Neuronal stem cell (in vitro differentiated cells): ENCODE data around the gene TRIM7.

Experiments used
- DNase-seq: peaks from one replicate; pipeline ENCODE4 v3.0.0-alpha.2; 2013; ENCODE audit warnings: low spot score
- H2AFZ ChIP-seq: one replicate; pipeline ENCODE4 v1.6.1; 2013; ENCODE audit warnings: mild to moderate bottlenecking, low read length, inconsistent platforms
- H2AK5ac ChIP-seq: 2 replicates; pipeline ENCODE4 v1.6.1; 2013; ENCODE audit warnings: low read depth, mild to moderate bottlenecking, inconsistent platforms, low read length, moderate library complexity, mixed read lengths
- H2BK120ac ChIP-seq: 2 replicates; pipeline ENCODE4 v1.6.1; 2013; ENCODE audit warnings: low read depth, mild to moderate bottlenecking, inconsistent platforms, low read length, moderate library complexity, mixed read lengths
- H2BK12ac ChIP-seq: one replicate; pipeline ENCODE4 v1.6.1; 2013; ENCODE audit warnings: low read length, inconsistent platforms
- H2BK15ac ChIP-seq: 2 replicates; pipeline ENCODE4 v1.6.1; 2013; ENCODE audit warnings: mild to moderate bottlenecking, low read length, inconsistent platforms, mixed read lengths
- H2BK5ac ChIP-seq: one replicate; pipeline ENCODE4 v1.6.1; 2013; ENCODE audit warnings: inconsistent platforms, mild to moderate bottlenecking, low read length, moderate library complexity
- H3K14ac ChIP-seq: one replicate; pipeline ENCODE4 v1.6.1; 2013; ENCODE audit warnings: low read length, inconsistent platforms
- H3K18ac ChIP-seq: 2 replicates; pipeline ENCODE4 v1.6.1; 2013; ENCODE audit warnings: low read length, inconsistent platforms
- H3K23ac ChIP-seq: 2 replicates; pipeline ENCODE4 v1.6.1; 2013; ENCODE audit warnings: low read depth, mild to moderate bottlenecking, mixed read lengths, low read length, inconsistent platforms; ENCODE audit not compliant: poor library complexity
- H3K27ac ChIP-seq: replicated peaks from 3 replicates; pipeline ENCODE4 v1.5.1; 2013; ENCODE audit warnings: low read length, inconsistent platforms
- H3K27me3 ChIP-seq, 3 experiments: 2 replicates each; pipeline ENCODE4 v1.6.1; 2013; ENCODE audit warnings: low read length in 3 of 3, mild to moderate bottlenecking in 2 of 3, inconsistent platforms in 1 of 3, low read depth in 1 of 3, mixed read lengths in 1 of 3, moderate library complexity in 1 of 3; ENCODE audit not compliant: control insufficient read depth in 3 of 3, insufficient read depth in 3 of 3
- H3K36me3 ChIP-seq, 2 donors: replicated peaks in 1 of 2; 2 replicates each; pipeline ENCODE4 v1.6.1; 2013; ENCODE audit warnings: low read length in 2 of 2; ENCODE audit not compliant: control insufficient read depth in 2 of 2, insufficient read depth in 2 of 2
- H3K4ac ChIP-seq: 2 replicates; pipeline ENCODE4 v1.6.1; 2013; ENCODE audit warnings: inconsistent platforms, mild to moderate bottlenecking, low read length, moderate library complexity
- H3K4me1 ChIP-seq, 2 donors: 1 replicate in 1 of 2; 2 replicates in 1 of 2; pipeline ENCODE4 v1.6.1; 2013; ENCODE audit warnings: low read length in 2 of 2, low read depth in 1 of 2; ENCODE audit not compliant: control insufficient read depth in 2 of 2, insufficient read depth in 1 of 2
- H3K4me2 ChIP-seq: one replicate; pipeline ENCODE4 v1.6.1; 2013; ENCODE audit warnings: mild to moderate bottlenecking, low read length, inconsistent platforms; ENCODE audit not compliant: insufficient read depth, poor library complexity, severe bottlenecking
- H3K4me3 ChIP-seq, 2 donors: 2 replicates each; pipeline ENCODE4 v1.5.1; 2013; ENCODE audit warnings: low read length in 2 of 2, mild to moderate bottlenecking in 2 of 2, inconsistent platforms in 1 of 2, moderate library complexity in 1 of 2
- H3K79me1 ChIP-seq: one replicate; pipeline ENCODE4 v1.6.1; 2013; ENCODE audit warnings: low read depth, mild to moderate bottlenecking, inconsistent platforms, low read length, moderate library complexity
- H3K9ac ChIP-seq: one replicate; pipeline ENCODE4 v1.6.1; 2013; ENCODE audit warnings: mild to moderate bottlenecking, low read depth, low read length, inconsistent platforms; ENCODE audit not compliant: poor library complexity
- H3K9me3 ChIP-seq, 2 donors: replicated peaks in 1 of 2; 2 replicates each; pipeline versions ENCODE3 to v1.6.1; 2013; ENCODE audit warnings: low read length in 2 of 2, mild to moderate bottlenecking in 2 of 2, inconsistent platforms in 1 of 2, low read depth in 1 of 2, mixed read lengths in 1 of 2, moderate library complexity in 1 of 2; ENCODE audit not compliant: control insufficient read depth in 2 of 2, insufficient read depth in 1 of 2
- H4K8ac ChIP-seq: one replicate; pipeline ENCODE4 v1.6.1; 2013; ENCODE audit warnings: low read depth, mild to moderate bottlenecking, inconsistent platforms, low read length, moderate library complexity
- H4K91ac ChIP-seq: one replicate; pipeline ENCODE4 v1.6.1; 2013; ENCODE audit warnings: low read length, low read depth, mild to moderate bottlenecking, inconsistent platforms; ENCODE audit not compliant: poor library complexity
- WGBS, 2 donors: extraction: QIAGEN DNeasy Blood & Tissue Kit; methylation state at CpG; one replicate each; pipeline ENCODE4 v1.1.7; 2013; ENCODE audit warnings: missing lambda C conversion rate in 2 of 2, mixed read lengths in 1 of 2; ENCODE audit not compliant: insufficient read length in 2 of 2, insufficient replicate concordance in 1 of 2; ENCODE audit errors: extremely low coverage in 2 of 2; 5-methylcytosine and 5-hydroxymethylcytosine counted together

Gene TRIM7

GRCh38 chr5:181234455-181235306, 29.7 kb upstream of the TRIM7 start:
- no peak overlapping the region for H3K18ac ChIP-seq
- no peak overlapping the region for H4K91ac ChIP-seq
- no peak overlapping the region for H2AK5ac ChIP-seq
- peaks cover 0 to 2% of the 10 kb centered on the region in 2 donors for H3K4me1 ChIP-seq
- H3K14ac ChIP-seq = no peak overlapping the region
- no peaks in the 10 kb centered on the region for H3K27me3 ChIP-seq
- H3K9me3 ChIP-seq = no peaks in the 10 kb centered on the region
- H2AFZ ChIP-seq = no peak overlapping the region
- H3K27ac ChIP-seq = no peak overlapping the region
- peaks cover 14% of the 10 kb centered on the region for H3K79me1 ChIP-seq
- no peak overlapping the region for H3K4ac ChIP-seq
- H2BK5ac ChIP-seq = no peak overlapping the region
- no peak overlapping the region for H3K23ac ChIP-seq
- H4K8ac ChIP-seq = no peak overlapping the region
- WGBS, 2 donors = no CpG with 5 or more reads among the region's 22 CpGs
- H3K4me3 ChIP-seq = no peak overlapping the region
- H2BK120ac ChIP-seq = no peak overlapping the region
- no peak overlapping the region for H2BK15ac ChIP-seq
- no peak overlapping the region for H2BK12ac ChIP-seq
- H3K36me3 ChIP-seq = peaks cover 64 to 97% of the 10 kb centered on the region in 2 donors
- H3K9ac ChIP-seq = no peak overlapping the region
- no peak overlapping the region for H3K4me2 ChIP-seq
- no peak for DNase-seq

- H3K23ac ChIP-seq = no peak overlapping the region
- H4K91ac ChIP-seq = no peak overlapping the region
- H2AFZ ChIP-seq = no peak overlapping the region
- no peak overlapping the region for H3K4ac ChIP-seq
- peaks cover 10% of the 10 kb centered on the region for H3K79me1 ChIP-seq
- H3K9me3 ChIP-seq = no peaks in the 10 kb centered on the region
- H3K27ac ChIP-seq = no peak overlapping the region
- H2BK5ac ChIP-seq = no peak overlapping the region
- no peak overlapping the region for H3K18ac ChIP-seq
- DNase-seq = no peak
- no peak overlapping the region for H3K4me3 ChIP-seq
- H3K14ac ChIP-seq = no peak overlapping the region
- H3K27me3 ChIP-seq = no peaks in the 10 kb centered on the region
- H3K36me3 ChIP-seq = peaks cover 59 to 97% of the 10 kb centered on the region in 2 donors
- H4K8ac ChIP-seq = no peak overlapping the region
- H3K4me1 ChIP-seq = peaks cover 0 to 2% of the 10 kb centered on the region in 2 donors
- H3K4me2 ChIP-seq = no peak overlapping the region
- H2BK120ac ChIP-seq = no peak overlapping the region
- H2BK15ac ChIP-seq = no peak overlapping the region
- WGBS, 2 donors = no CpG with 5 or more reads among the region's 24 CpGs
- peak overlapping the region; percentile 45 for H3K9ac ChIP-seq
- no peak overlapping the region for H2BK12ac ChIP-seq
- no peak overlapping the region for H2AK5ac ChIP-seq
Observed at GRCh38 chr5:181233801-181234454, 28.9 kb upstream of the TRIM7 start.

DNA sequence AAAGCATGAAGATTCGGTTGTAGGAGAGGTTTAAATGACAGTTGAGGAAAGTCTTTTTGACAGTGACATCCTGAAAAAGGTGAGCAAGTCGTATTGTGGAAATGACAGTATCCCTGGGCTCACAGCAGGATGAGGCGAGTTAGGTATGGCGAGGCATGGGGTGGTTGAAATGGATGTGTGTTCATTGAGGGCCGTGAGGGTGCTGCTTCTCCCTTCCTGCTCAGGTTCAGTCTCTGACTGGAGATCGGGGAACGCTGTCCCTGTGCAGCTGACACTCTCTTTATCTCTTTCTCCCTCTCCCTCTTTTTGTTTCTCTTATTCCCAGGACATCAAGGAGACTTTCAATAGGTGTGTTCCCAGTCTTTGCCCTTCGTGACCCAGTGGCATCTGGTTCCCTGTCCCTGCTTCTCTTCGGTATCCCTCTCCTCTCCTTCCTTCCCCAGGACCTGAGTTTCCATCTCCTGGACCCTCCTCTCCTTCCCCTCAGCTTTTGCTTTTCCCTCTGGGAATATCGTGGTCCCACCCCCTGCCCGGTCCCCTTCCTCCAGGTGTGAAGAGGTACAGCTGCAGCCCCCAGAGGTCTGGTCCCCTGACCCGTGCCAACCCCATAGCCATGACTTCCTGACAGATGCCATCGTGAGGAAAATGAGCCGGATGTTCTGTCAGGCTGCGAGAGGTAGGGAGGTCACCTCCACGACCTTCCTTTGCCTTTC, 28.2 kb upstream of the TRIM7 start:
- Histone ChIP-seq H2BK15ac (no peak overlapping the region), H2AFZ (no peak overlapping the region), H3K4ac (no peak overlapping the region), H3K27ac (no peak overlapping the region), H3K9me3 (no peaks in the 10 kb centered on the region), H2BK5ac (no peak overlapping the region), H3K36me3 (peaks cover 54 to 97% of the 10 kb centered on the region in 2 donors), H2AK5ac (no peak overlapping the region), H3K79me1 (peaks cover 10% of the 10 kb centered on the region), H3K27me3 (no peaks in the 10 kb centered on the region), H4K91ac (no peak overlapping the region), H3K23ac (no peak overlapping the region), H3K9ac (no peak overlapping the region), H3K4me3 (no peak overlapping the region), H3K4me1 (peaks cover 0 to 2% of the 10 kb centered on the region in 2 donors), H3K14ac (no peak overlapping the region), H4K8ac (no peak overlapping the region), H2BK12ac (no peak overlapping the region), H2BK120ac (no peak overlapping the region), H3K4me2 (no peak overlapping the region), H3K18ac (no peak overlapping the region)
- WGBS, 2 donors = no CpG with 5 or more reads among the region's 16 CpGs
- no peak for DNase-seq

DNA sequence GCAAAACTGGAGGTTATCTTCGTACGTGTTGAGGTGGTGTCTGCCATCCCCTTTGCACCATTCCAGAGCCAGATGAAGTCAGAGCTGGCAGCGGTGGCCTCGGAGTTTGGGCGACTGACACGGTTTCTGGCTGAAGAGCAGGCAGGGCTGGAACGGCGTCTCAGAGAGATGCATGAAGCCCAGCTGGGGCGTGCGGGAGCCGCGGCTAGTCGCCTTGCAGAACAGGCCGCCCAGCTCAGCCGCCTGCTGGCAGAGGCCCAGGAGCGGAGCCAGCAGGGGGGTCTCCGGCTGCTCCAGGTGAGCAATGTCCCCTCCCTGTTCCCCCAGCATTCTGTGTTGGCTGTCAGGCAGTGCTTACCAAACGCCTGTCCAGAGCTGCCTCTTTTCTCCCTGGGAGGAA, 27.6 kb upstream of the TRIM7 start:
- Histone ChIP-seq H3K27ac (no peak overlapping the region), H3K18ac (no peak overlapping the region), H3K4me1 (no peaks in the 10 kb centered on the region), H3K14ac (no peak overlapping the region), H3K9me3 (no peaks in the 10 kb centered on the region), H2BK15ac (no peak overlapping the region), H3K36me3 (peaks cover 48 to 95% of the 10 kb centered on the region in 2 donors), H2BK12ac (no peak overlapping the region), H3K9ac (no peak overlapping the region), H2AK5ac (no peak overlapping the region), H2AFZ (no peak overlapping the region), H4K8ac (no peak overlapping the region), H3K4ac (no peak overlapping the region), H3K4me3 (no peak overlapping the region), H4K91ac (no peak overlapping the region), H3K23ac (no peak overlapping the region), H2BK5ac (no peak overlapping the region), H2BK120ac (no peak overlapping the region), H3K27me3 (no peaks in the 10 kb centered on the region), H3K79me1 (peaks cover 9% of the 10 kb centered on the region), H3K4me2 (no peak overlapping the region)
- no peak for DNase-seq
- WGBS, 2 donors = no CpG with 5 or more reads among the region's 18 CpGs
